HepG2 (cell line): Measurements from ENCODE around the gene HAP1. TPM values are rescaled to one million over a fixed set of nuclear protein-coding genes. Genes with fewer than 3 reads are reported as not detected.
A peak's percentile ranks its signal among the peaks of the same experiment; 100 is the strongest.

ENCODE experiments used
- ARID2 ChIP-seq: sonication (generic); formaldehyde crosslinking; IDR thresholded peaks from 2 replicates; pipeline ENCODE4 v1.8.1; 2022; ENCODE audit warnings: mild to moderate bottlenecking, missing genetic modification reagents, borderline replicate concordance
- ARNT2 ChIP-seq: sonication (generic); formaldehyde crosslinking; IDR thresholded peaks from 2 replicates; pipeline ENCODE4 v1.8.0; 2022; ENCODE audit warnings: mild to moderate bottlenecking, low read depth, missing genetic modification reagents, moderate library complexity
- ARNTL ChIP-seq: sonication (generic); formaldehyde crosslinking; IDR thresholded peaks from 2 replicates; pipeline ENCODE4 v1.4.0; 2020; ENCODE audit warnings: mild to moderate bottlenecking, missing genetic modification reagents
- ETV5 ChIP-seq: IDR thresholded peaks from 2 replicates; pipeline ENCODE4 v1.6.1; 2018; ENCODE audit warnings: missing biosample characterization, missing genetic modification reagents, inconsistent platforms, borderline replicate concordance
- FIP1L1 ChIP-seq: fragments of 200-400 bp; formaldehyde crosslinking; IDR thresholded peaks from 2 replicates; pipeline ENCODE4 v1.6.1; 2018; ENCODE audit warnings: low read depth, mild to moderate bottlenecking, low read length, moderate library complexity, borderline replicate concordance; ENCODE audit not compliant: insufficient read depth
- FOXP4 ChIP-seq: sonication (generic); formaldehyde crosslinking; IDR thresholded peaks from 2 replicates; pipeline ENCODE4 v1.4.0; 2020; ENCODE audit warnings: missing genetic modification reagents
- GLI4 ChIP-seq: sonication (generic); formaldehyde crosslinking; IDR thresholded peaks from 2 replicates; pipeline ENCODE4 v1.5.1; 2020; ENCODE audit warnings: missing genetic modification reagents, mild to moderate bottlenecking, moderate library complexity, borderline replicate concordance
- GMEB1 ChIP-seq: sonication (generic); formaldehyde crosslinking; IDR thresholded peaks from 2 replicates; pipeline ENCODE4 v1.5.1; 2020; ENCODE audit warnings: missing genetic modification reagents, mild to moderate bottlenecking, borderline replicate concordance
- HNRNPH1 ChIP-seq: fragments of 200-400 bp; formaldehyde crosslinking; optimal IDR thresholded peaks from 2 replicates; pipeline ENCODE3; 2017; ENCODE audit warnings: mild to moderate bottlenecking, low read depth, low read length
- HNRNPL ChIP-seq: fragments of 200-400 bp; formaldehyde crosslinking; IDR thresholded peaks from 2 replicates; pipeline ENCODE4 v1.6.1; 2017; ENCODE audit warnings: mild to moderate bottlenecking, low read depth, low read length
- HOXA9 ChIP-seq: sonication (generic); formaldehyde crosslinking; IDR thresholded peaks from 2 replicates; pipeline ENCODE4 v1.8.1; 2022; ENCODE audit warnings: missing genetic modification reagents, mild to moderate bottlenecking, moderate library complexity, borderline replicate concordance
- IRF2 ChIP-seq: IDR thresholded peaks from 2 replicates; pipeline ENCODE4 v1.6.1; 2018; ENCODE audit warnings: missing genetic modification reagents, missing compliant biosample characterization
- KDM2A ChIP-seq: sonication (generic); formaldehyde crosslinking; IDR thresholded peaks from 2 replicates; pipeline ENCODE4 v1.4.0; 2020; ENCODE audit warnings: low read depth, missing genetic modification reagents, borderline replicate concordance
- LCORL ChIP-seq, 2 experiments: fragments of 450-650 bp in 1 of 2; sonication (generic) in 1 of 2; formaldehyde crosslinking in 1 of 2; IDR thresholded peaks; 2 replicates each; pipeline versions ENCODE4 v1.5.0 to v1.6.1; 2017 to 2020; ENCODE audit warnings: antibody characterized with exemption in 1 of 2, missing genetic modification reagents in 1 of 2
- MNT ChIP-seq: fragments of 450-650 bp; IDR thresholded peaks from 2 replicates; pipeline ENCODE4 v1.6.1; 2016
- MTA1 ChIP-seq: sonication (generic); formaldehyde crosslinking; IDR thresholded peaks from 2 replicates; pipeline ENCODE4 v1.4.0; 2020; ENCODE audit warnings: missing genetic modification reagents, mild to moderate bottlenecking, borderline replicate concordance
- NFRKB ChIP-seq: fragments of 450-650 bp; IDR thresholded peaks from 2 replicates; pipeline ENCODE4 v1.6.1; 2017
- PAX8 ChIP-seq: sonication (generic); formaldehyde crosslinking; IDR thresholded peaks from 2 replicates; pipeline ENCODE4 v1.8.0; 2022; ENCODE audit warnings: mild to moderate bottlenecking, missing genetic modification reagents, borderline replicate concordance
- ZNF230 ChIP-seq: sonication (generic); formaldehyde crosslinking; IDR thresholded peaks from 2 replicates; pipeline ENCODE4 v1.4.0; 2020; ENCODE audit warnings: mild to moderate bottlenecking, missing genetic modification reagents
- ZNF383 ChIP-seq: sonication (generic); formaldehyde crosslinking; IDR thresholded peaks from 2 replicates; pipeline ENCODE4 v1.4.0; 2020; ENCODE audit warnings: missing genetic modification reagents, mild to moderate bottlenecking, borderline replicate concordance
- ZNF432 ChIP-seq: sonication (generic); formaldehyde crosslinking; IDR thresholded peaks from 2 replicates; pipeline ENCODE4 v1.5.0; 2020; ENCODE audit warnings: missing genetic modification reagents, mild to moderate bottlenecking, borderline replicate concordance
- ZNF512 ChIP-seq: sonication (generic); formaldehyde crosslinking; IDR thresholded peaks from 2 replicates; pipeline ENCODE4 v1.4.0; 2020; ENCODE audit warnings: mild to moderate bottlenecking, missing genetic modification reagents
- ZNF781 ChIP-seq: sonication (generic); formaldehyde crosslinking; IDR thresholded peaks from 2 replicates; pipeline ENCODE4 v1.5.1; 2020; ENCODE audit warnings: borderline replicate concordance, mild to moderate bottlenecking, missing genetic modification reagents; ENCODE audit errors: not compliant biosample characterization
- polyA plus RNA-seq, 8 experiments: library from polyadenylated mRNA; depleted of rRNA in 3 of 8; stranded (reverse) in 7 of 8; unstranded in 1 of 8; fragments of >200 nt; fragmentation: Illumina TruSeq in 4 of 8; extraction: Trizol in 4 of 8; gene quantifications; 2 replicates each; pipeline versions ENCODE4 v1.2.1 to v1.2.3, GENCODE V29; 2011 to 2016; ENCODE audit warnings: low read depth in 4 of 8, missing spikeins in 1 of 8, mixed read lengths in 1 of 8; ENCODE audit not compliant: insufficient read depth in 1 of 8
- total RNA-seq, 5 experiments: library from RNA; depleted of rRNA; stranded (reverse); fragments of >200 nt; fragmentation: Illumina TruSeq; extraction: Trizol; gene quantifications; 2 replicates each; pipeline ENCODE4 v1.2.3, GENCODE V29; 2016; ENCODE audit warnings: low read depth in 1 of 5

Gene HAP1
- total and polyA plus RNA-seq, 2 of the 13 experiments (the other 11 are each of a cell fraction or from before 2014, with no cell fraction given), result 0.07 TPM

- TF ChIP-seq ARID2 (CRISPR knock-in tag), result peak; percentile 27; the same call in 1 of the 2 replicates
- no peak for TF ChIP-seq HOXA9 (CRISPR knock-in tag)
- TF ChIP-seq ARNTL (CRISPR knock-in tag), result peak; percentile 10; the same call in 1 of the 2 replicates
- TF ChIP-seq GMEB1 (CRISPR knock-in tag), result no peak
- no peak for TF ChIP-seq NFRKB
- TF ChIP-seq ZNF512 (CRISPR knock-in tag), result no peak
- peak; percentile 88; the same call in 1 of the 2 replicates for TF ChIP-seq ZNF383 (CRISPR knock-in tag)
- peak; percentile 64; the same call in 1 of the 2 replicates for TF ChIP-seq ZNF230 (CRISPR knock-in tag)
- TF ChIP-seq ARNT2, result no peak
- TF ChIP-seq ETV5 (CRISPR knock-in tag), result peak; percentile 65
- TF ChIP-seq ZNF432 (CRISPR knock-in tag), result no peak
- TF ChIP-seq KDM2A (CRISPR knock-in tag), result no peak
- no peak for TF ChIP-seq LCORL (IDR thresholded peaks at IDR 0.05)
- no peak; the same call in 1 of the 2 replicates for TF ChIP-seq LCORL (CRISPR knock-in tag; IDR thresholded peaks at IDR 0.05)
- no peak for TF ChIP-seq MNT
- TF ChIP-seq PAX8 (CRISPR knock-in tag), result 0 out of 2 replicates have a peak, but pooled peaks have one; percentile 43
- 0 out of 2 replicates have a peak, but pooled peaks have one; percentile 18 for TF ChIP-seq HNRNPL
- TF ChIP-seq GLI4 (CRISPR knock-in tag), result no peak
- 0 out of 2 replicates have a peak, but pooled peaks have one; percentile 13 for TF ChIP-seq FIP1L1
- 0 out of 2 replicates have a peak, but pooled peaks have one; percentile 2 for TF ChIP-seq MTA1 (CRISPR knock-in tag)
- TF ChIP-seq HNRNPH1, result peak; percentile 16
- TF ChIP-seq ZNF781 (CRISPR knock-in tag), result peak; percentile 20
- no peak for TF ChIP-seq FOXP4 (CRISPR knock-in tag)
- TF ChIP-seq IRF2, result no peak
Observed at GRCh38 chr17:41773190-41773588, 38.7 kb upstream of the HAP1 start (continued).
